ENCODE data around the gene OIT3.

OIT3 gene

DNA sequence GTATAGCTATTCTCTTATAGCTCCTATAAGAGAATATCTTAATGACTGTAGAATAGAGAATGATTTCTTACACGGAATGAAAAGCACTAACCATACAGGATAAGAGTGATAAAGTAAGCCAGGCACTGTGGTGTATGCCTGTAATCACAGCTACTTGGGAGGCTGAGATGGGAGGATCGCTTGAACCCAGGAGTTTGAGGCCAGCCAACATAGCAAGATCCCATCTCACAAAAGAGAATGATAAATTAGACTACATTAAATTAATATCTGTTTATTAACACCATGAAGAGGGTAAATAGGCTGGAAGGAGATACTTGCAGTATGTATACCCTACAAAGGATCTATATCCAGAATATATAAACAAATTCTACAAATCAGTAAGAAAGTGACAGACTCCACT is 12.2 kb upstream of the OIT3 start:
- TF ChIP-seq, protein P1, sequence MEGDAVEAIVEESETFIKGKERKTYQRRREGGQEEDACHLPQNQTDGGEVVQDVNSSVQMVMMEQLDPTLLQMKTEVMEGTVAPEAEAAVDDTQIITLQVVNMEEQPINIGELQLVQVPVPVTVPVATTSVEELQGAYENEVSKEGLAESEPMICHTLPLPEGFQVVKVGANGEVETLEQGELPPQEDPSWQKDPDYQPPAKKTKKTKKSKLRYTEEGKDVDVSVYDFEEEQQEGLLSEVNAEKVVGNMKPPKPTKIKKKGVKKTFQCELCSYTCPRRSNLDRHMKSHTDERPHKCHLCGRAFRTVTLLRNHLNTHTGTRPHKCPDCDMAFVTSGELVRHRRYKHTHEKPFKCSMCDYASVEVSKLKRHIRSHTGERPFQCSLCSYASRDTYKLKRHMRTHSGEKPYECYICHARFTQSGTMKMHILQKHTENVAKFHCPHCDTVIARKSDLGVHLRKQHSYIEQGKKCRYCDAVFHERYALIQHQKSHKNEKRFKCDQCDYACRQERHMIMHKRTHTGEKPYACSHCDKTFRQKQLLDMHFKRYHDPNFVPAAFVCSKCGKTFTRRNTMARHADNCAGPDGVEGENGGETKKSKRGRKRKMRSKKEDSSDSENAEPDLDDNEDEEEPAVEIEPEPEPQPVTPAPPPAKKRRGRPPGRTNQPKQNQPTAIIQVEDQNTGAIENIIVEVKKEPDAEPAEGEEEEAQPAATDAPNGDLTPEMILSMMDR (IDR thresholded peaks at IDR 0.05; ENCODE audit: low read depth, low read length): no peak
- DNase-seq (ENCODE audit: low read depth, low spot score): no peak
- no peak overlapping the region for H3K4me3 ChIP-seq (ENCODE audit: low read depth, low read length)
- in situ Hi-C loops (cut with HindIII; ENCODE audit: low sequenced_read_pairs): no loop called here

DNA sequence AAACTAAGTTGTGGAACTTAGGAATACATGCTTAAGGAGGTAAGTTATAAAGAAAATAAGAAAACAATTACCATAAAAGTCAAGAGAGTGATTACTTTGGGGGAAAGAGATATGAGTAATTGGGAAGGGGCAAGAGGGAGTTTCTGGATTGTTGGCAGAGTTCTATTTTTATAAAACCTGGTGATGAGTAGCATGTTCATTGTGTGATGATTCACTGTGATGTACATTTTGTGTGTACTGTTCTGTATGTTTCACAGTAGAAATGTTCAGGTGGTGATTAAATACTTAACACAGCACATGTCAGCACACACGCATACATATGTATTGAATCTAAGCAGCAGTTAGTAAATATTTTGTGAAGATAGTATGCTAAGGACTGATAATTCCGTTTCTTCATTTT is 9.7 kb upstream of the OIT3 start:
- in situ Hi-C loops (cut with HindIII; ENCODE audit: low sequenced_read_pairs): no loop called here
- TF ChIP-seq, protein P1 (IDR thresholded peaks at IDR 0.05; ENCODE audit: low read depth, low read length): no peak
- no peak for DNase-seq (ENCODE audit: low read depth, low spot score)
- no peak overlapping the region for H3K4me3 ChIP-seq (ENCODE audit: low read depth, low read length)

DNA sequence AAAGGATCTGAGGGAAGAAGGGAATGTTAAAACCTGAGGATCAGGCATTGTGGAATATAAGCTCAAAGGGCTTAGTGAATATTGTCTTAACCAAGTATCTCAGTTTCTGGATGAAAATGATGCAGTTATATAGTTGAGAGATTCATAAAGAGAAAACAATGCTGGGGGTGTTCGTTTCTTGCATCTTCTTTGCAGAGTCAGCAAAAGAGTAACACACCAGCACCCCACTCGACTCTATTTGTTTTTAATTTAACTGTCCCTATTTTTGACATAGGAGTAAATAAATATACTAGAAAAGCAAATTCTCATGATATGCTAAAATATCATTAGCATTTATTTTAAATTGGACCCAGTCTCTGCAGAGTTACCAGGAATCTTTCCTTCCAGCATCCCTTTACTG is 7.6 kb upstream of the OIT3 start:
- H3K4me3 ChIP-seq (ENCODE audit: low read depth, low read length): no peak overlapping the region
- in situ Hi-C loops (cut with HindIII; ENCODE audit: low sequenced_read_pairs): no loop called here
- no peak for DNase-seq (ENCODE audit: low read depth, low spot score)
- TF ChIP-seq, protein P1 (IDR thresholded peaks at IDR 0.05; ENCODE audit: low read depth, low read length): no peak

DNA sequence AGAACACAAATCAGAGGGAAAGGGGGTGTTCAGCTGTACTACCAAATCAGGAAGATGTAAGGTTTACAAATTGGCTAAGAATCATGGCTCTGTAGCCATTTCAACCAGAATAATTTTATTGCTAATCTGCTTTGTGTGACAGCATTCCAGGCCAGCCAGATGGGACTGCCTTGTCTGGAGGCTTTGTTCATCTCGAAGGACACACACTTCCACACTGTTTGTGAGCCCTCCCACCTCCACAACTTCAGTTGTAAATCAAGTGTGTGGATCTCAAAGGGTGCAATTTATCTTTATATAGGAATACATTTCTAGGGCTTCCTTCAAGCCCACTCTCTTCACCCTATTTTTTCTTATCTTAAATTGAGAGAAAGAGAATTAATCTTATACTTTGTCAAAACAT is 6.9 kb upstream of the OIT3 start:
- in situ Hi-C loops (cut with HindIII; ENCODE audit: low sequenced_read_pairs): no loop called here
- no peak overlapping the region for H3K4me3 ChIP-seq (ENCODE audit: low read depth, low read length)
- DNase-seq (ENCODE audit: low read depth, low spot score): no peak
- TF ChIP-seq, protein P1 (IDR thresholded peaks at IDR 0.05; ENCODE audit: low read depth, low read length): no peak

DNA sequence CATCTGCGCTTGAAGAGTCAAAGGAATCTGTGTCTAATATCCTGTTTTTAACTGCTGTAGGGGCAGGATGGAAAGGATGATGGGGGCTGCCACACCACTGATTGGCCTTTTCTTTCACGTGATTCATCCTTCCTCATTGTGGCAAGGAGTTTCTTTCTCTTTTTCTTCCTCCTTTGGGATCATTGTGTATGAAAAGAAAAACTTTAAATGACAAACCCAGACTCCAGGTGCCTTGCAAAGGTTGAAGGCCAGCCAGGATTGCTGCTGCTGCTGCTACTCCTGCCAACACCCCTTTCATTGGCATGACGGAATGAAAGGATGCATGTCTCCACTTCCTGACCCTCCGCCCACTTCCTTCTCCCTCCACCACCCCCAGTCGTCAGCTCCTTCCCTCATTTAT is 6.5 kb upstream of the OIT3 start:
- no peak for DNase-seq (ENCODE audit: low read depth, low spot score)
- in situ Hi-C loops (cut with HindIII; ENCODE audit: low sequenced_read_pairs): no loop called here
- H3K4me3 ChIP-seq (ENCODE audit: low read depth, low read length): no peak overlapping the region
- TF ChIP-seq, protein P1 (IDR thresholded peaks at IDR 0.05; ENCODE audit: low read depth, low read length): no peak

DNA sequence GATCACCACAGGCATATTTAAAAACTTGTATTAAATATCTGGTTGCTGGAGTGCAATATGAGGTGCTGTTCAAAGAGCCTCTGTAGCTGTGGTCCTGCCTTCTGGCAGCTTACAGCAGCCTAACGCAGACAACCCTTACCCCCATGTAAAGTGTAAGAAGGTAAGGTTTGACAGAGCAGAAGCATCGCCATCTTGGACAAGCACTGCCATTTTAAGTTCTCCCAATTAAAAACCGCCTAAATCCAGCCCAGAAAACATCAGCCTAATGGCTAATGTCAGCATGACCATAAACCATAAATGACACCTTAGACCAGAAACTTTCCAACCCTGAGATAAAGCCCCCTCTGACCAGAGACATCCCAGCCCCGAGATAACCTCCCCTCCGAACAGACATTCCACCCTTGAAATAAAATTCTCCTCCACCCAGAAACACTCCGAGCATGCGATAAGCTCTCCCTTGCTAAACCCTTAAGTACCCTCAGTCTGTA is 5.3 kb upstream of the OIT3 start:
- DNase-seq (ENCODE audit: low read depth, low spot score): no peak
- TF ChIP-seq, protein P1 (IDR thresholded peaks at IDR 0.05; ENCODE audit: low read depth, low read length): no peak
- H3K4me3 ChIP-seq (ENCODE audit: low read depth, low read length): no peak overlapping the region
- in situ Hi-C loops (cut with HindIII; ENCODE audit: low sequenced_read_pairs): no loop called here

DNA sequence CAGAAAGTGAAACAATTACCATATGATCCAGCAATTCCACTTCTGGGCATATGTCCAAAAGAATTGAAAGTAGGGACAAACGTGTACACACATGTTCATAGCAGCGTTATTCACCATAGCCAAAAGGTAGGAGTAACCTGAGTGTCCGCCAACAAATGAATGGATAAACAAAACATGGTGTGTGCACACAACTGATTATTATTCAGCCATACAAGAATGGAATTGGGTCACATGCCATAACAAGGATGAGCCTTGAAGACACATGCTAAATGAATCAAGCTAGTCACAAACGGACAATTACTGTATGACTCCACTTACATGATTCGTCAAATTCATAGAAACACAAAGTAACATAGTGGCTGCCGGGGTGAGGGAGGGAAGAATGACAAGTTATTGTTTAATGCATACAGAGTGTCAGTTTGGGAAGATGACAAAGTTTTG is 4.1 kb upstream of the OIT3 start:
- TF ChIP-seq, protein P1 (IDR thresholded peaks at IDR 0.05; ENCODE audit: low read depth, low read length): no peak
- in situ Hi-C loops (cut with HindIII; ENCODE audit: low sequenced_read_pairs): no loop called here
- DNase-seq (ENCODE audit: low read depth, low spot score): peak; percentile 28

More for the DNA sequence above, 4.1 kb upstream of the OIT3 start:
- H3K4me3 ChIP-seq (ENCODE audit: low read depth, low read length): no peak overlapping the region

Measured in astrocyte of the spinal cord (primary cell).